ENCODE results near the gene MOB3A. TPM values are rescaled to one million over a fixed set of nuclear protein-coding genes. Genes with fewer than 3 reads are reported as not detected.
"Not testable (repeated sequence)": the region's sequence is repeated elsewhere in the genome, so short reads cannot be mapped to it uniquely, and the experiment has no call there.

MOB3A gene
- total RNA-seq, 5 donors from 2014 or later (not counting 1 experiment from before 2014, with no cell fraction given): 98.6 to 162 (median 142) TPM

DNA sequence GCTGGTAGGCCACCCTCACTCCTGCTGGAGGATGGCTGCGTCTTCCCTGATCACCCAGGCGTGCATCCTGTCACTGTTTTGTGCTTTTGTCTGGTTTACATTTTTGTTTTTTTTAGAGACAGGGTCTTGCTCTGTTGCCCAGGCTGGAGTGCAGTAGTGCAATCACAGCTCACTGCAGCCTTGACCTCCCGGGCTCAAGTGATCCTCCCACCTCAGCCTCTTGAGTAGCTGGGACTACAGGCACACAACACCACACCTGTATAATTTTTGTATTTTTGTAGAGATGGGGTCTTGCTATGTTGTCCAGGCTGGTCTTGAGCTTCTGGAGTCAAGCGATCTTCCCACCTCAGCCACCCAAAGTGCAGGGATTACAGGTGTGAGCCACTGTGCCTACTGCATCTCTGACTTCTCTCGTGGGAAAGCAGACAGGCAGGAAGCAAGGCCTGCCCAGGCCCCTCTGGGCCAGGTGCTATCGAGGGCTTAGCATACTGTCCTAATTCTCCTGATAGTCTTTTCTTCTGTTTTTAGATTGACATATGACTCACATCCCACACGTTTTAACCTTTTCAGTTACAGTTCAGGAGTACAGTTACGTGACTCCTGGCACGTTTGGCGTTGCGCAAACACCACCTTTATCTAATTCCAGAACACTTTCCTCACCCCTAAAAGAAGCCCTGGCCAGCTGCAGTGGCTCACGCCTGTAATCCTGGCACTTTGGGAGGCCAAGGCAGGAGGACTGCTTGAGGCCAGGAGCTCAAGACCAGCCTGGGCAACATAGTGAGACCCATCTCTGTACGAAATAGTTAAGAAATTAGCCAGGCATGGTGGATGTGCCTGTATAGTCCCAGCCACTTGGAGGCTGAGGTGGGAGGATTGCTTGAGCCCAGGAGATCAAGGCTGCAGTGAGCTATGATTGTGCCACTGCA is 9.2 kb downstream of the MOB3A start:
- ATAC-seq (replicated peaks in 1 of 4): peak in 2 of 4 experiments; percentile 0 to 2

DNA sequence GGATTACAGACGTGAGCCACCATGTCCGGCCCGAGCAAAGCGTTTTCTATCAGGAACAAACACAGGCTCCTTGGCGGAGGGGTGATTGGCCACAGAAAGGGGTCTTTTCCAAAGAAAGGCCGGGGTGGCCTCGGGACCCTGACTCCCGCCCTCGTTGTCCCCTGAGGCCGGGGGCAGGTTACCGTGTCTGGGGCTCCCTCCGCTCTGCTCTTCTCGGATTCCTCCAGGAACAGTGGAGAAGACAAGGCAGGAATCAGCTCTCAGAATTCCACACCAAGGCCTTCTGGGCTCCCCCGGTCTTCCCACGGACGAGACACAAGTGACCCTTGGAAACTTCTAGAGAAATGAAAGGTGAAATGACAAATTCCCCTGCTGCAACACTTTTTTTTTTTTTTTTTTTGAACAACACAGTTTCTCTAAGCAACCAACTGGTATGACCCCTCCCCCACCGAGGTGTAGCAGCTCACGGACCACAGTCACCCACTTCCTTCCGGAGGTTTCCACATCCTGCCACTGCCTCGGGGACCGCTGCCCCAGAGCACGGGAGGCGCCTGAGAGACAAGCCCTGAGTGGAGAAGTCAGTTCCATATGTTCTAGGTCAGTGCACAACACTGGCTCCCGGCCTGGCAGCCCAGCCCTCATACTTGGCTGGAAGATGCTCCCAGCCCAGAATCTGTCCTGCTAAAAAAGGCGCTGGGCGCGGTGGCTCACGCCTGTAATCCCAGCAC is 11.0 kb downstream of the MOB3A start:
- peak overlapping the region; percentile 98 to 99 (median 99) for H3K4me3 Mint-ChIP-seq
- peaks cover 76 to 80% (median 76%) of the 10 kb centered on the region in 3 donors for H3K4me1 Mint-ChIP-seq
- peaks cover 13% of the 10 kb centered on the region for H3K36me3 Mint-ChIP-seq
- Histone ChIP-seq H3K27me3 (replicated peaks in 1 of 2; ENCODE audit: control insufficient read depth in 2 of 2, extremely low read depth in 1 of 2, insufficient read depth in 2 of 2, low read length in 1 of 2) (no peaks in the 10 kb centered on the region), H3K36me3 (ENCODE audit: control insufficient read depth in 2 of 2, extremely low read depth in 1 of 2, insufficient read depth in 1 of 2, low read length in 1 of 2) (peaks cover 0 to 17% of the 10 kb centered on the region in 2 donors), H3K27ac (ENCODE audit: low read length) (peak overlapping the region; percentile 97), H3K4me1 (ENCODE audit: control insufficient read depth in 1 of 2, extremely low read depth in 1 of 2, insufficient read depth in 2 of 2, low read length in 2 of 2) (peaks cover 39 to 90% of the 10 kb centered on the region in 2 experiments), H3K4me3 (ENCODE audit: control insufficient read depth in 1 of 2, extremely low read depth in 1 of 2, low read length in 1 of 2) (peak overlapping the region; percentile 92 to 99), H3K9me3 (no peaks in the 10 kb centered on the region)
- H3K27me3 Mint-ChIP-seq: no peaks in the 10 kb centered on the region
- H3K27ac Mint-ChIP-seq: peak overlapping the region; percentile 99
- DNase-seq (peak; percentile 76 to 98 (median 94)), ATAC-seq (replicated peaks in 1 of 4) (peak; percentile 70 to 80 (median 76))
- 0% methylated on average over 23 of the region's 28 CpGs for WGBS (ENCODE audit: insufficient coverage)
- ChIA-PET POLR2A (interaction anchor here (0.6 to 0.7 kb wide), 2 partner anchors 16 to 343 kb away, joined by 5 to 11 read pairs; no protein-coding TSS in a partner anchor), CTCF (interaction anchor here in 1 of 2 donors (0.6 to 0.8 kb wide), 4 partner anchors 9 to 43 kb away, joined by 3 to 5 read pairs (median 4); no protein-coding TSS in a partner anchor)
- no peaks in the 10 kb centered on the region for H3K9me3 Mint-ChIP-seq

More for the DNA sequence above, 9.2 kb downstream of the MOB3A start:
- H3K4me1 Mint-ChIP-seq: peaks cover 72 to 77% (median 73%) of the 10 kb centered on the region in 3 donors
- H3K27me3 ChIP-seq (replicated peaks in 1 of 2; ENCODE audit: control insufficient read depth in 2 of 2, extremely low read depth in 1 of 2, insufficient read depth in 2 of 2, low read length in 1 of 2); H3K36me3 ChIP-seq (ENCODE audit: control insufficient read depth in 2 of 2, extremely low read depth in 1 of 2, insufficient read depth in 1 of 2, low read length in 1 of 2); H3K36me3 Mint-ChIP-seq; H3K9me3 Mint-ChIP-seq; CTCF ChIA-PET; H3K27me3 Mint-ChIP-seq; H3K9me3 ChIP-seq: not testable (repeated sequence)
- H3K27ac Mint-ChIP-seq: peak overlapping the region; percentile 93 to 95
- DNase-seq: peak in 1 of 35 experiments; percentile 21
- peak overlapping the region; percentile 57 to 98 (median 64) for H3K4me3 Mint-ChIP-seq
- POLR2A ChIA-PET: interaction anchor here (0.6 to 0.7 kb wide), 2 partner anchors 28 to 58 kb away, joined by 3 read pairs; no protein-coding TSS in a partner anchor
- peak overlapping the region in 1 of 2 donors; percentile 42 for H3K4me3 ChIP-seq (ENCODE audit: control insufficient read depth in 1 of 2, extremely low read depth in 1 of 2, low read length in 1 of 2)
- WGBS (ENCODE audit: insufficient coverage): 42% methylated on average over 9 of the region's 13 CpGs
- H3K4me1 ChIP-seq (ENCODE audit: control insufficient read depth in 1 of 2, extremely low read depth in 1 of 2, insufficient read depth in 2 of 2, low read length in 2 of 2): peaks cover 35 to 90% of the 10 kb centered on the region in 2 experiments
- H3K27ac ChIP-seq (ENCODE audit: low read length): peak overlapping the region; percentile 69

DNA sequence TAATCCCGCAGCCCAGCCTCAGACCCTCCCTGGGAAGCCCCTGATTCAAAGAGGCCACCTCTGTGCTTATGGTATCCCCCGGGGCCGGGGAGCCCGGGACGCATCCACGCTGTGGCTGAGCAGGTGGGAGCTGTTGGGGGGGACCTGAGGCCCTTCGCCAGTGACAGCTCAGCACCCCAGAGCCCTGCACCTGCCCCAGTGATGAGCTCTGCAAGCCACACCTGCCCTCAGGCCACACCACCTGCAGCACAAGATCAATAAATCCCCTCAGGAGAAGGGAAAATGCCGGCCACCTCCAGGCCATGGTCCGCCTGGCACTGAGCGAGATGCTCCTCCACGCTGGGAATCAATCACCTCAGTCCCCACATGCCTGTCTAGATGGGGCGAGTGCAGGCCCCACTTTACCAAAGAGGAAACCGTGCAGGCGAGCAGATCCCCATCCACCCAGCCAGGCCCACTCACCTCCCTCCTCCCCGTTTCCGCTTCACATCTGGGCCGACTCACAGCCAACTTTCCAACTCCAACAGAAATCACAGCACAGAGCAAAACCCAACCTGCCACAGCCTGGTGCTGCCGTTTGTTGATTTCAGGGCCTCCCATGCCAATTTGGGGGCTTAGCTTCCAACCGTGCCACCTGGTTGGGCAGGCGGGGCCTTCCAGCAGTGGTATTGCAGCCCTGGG is 12.8 kb downstream of the MOB3A start:
- H3K9me3 Mint-ChIP-seq: no peaks in the 10 kb centered on the region
- ATAC-seq (replicated peaks in 1 of 4) (peak; percentile 36 to 62 (median 52)), DNase-seq (peak; percentile 51 to 82 (median 68))
- peak overlapping the region; percentile 97 for H3K27ac ChIP-seq (ENCODE audit: low read length)
- no peaks in the 10 kb centered on the region for H3K27me3 Mint-ChIP-seq
- peaks cover 18% of the 10 kb centered on the region for H3K36me3 Mint-ChIP-seq
- H3K4me1 ChIP-seq (ENCODE audit: control insufficient read depth in 1 of 2, extremely low read depth in 1 of 2, insufficient read depth in 2 of 2, low read length in 2 of 2): peaks cover 31 to 89% of the 10 kb centered on the region in 2 experiments
- peak overlapping the region; percentile 92 to 99 for H3K4me3 ChIP-seq (ENCODE audit: control insufficient read depth in 1 of 2, extremely low read depth in 1 of 2, low read length in 1 of 2)
- peak overlapping the region; percentile 99 for H3K27ac Mint-ChIP-seq
- H3K4me1 Mint-ChIP-seq: peaks cover 70 to 82% (median 78%) of the 10 kb centered on the region in 3 donors
- no peaks in the 10 kb centered on the region for H3K27me3 ChIP-seq (replicated peaks in 1 of 2; ENCODE audit: control insufficient read depth in 2 of 2, extremely low read depth in 1 of 2, insufficient read depth in 2 of 2, low read length in 1 of 2)
- ChIA-PET POLR2A (interaction anchor here (0.5 to 0.7 kb wide), 4 partner anchors 13 to 393 kb away, joined by 3 to 12 read pairs (median 5); partner anchors contain the start of gene GADD45B (in 1 of the 2)), CTCF (interaction anchor here (0.5 to 1.0 kb wide), 2 partner anchors 13 to 89 kb away, joined by 3 to 4 read pairs; no protein-coding TSS in a partner anchor)
- H3K4me3 Mint-ChIP-seq: peak overlapping the region; percentile 98 to 99 (median 99)
- 0% methylated on average over 10 of the region's 20 CpGs for WGBS (ENCODE audit: insufficient coverage)
- no peaks in the 10 kb centered on the region for H3K9me3 ChIP-seq
- H3K36me3 ChIP-seq (ENCODE audit: control insufficient read depth in 2 of 2, extremely low read depth in 1 of 2, insufficient read depth in 1 of 2, low read length in 1 of 2): peaks cover 0 to 36% of the 10 kb centered on the region in 2 donors

DNA sequence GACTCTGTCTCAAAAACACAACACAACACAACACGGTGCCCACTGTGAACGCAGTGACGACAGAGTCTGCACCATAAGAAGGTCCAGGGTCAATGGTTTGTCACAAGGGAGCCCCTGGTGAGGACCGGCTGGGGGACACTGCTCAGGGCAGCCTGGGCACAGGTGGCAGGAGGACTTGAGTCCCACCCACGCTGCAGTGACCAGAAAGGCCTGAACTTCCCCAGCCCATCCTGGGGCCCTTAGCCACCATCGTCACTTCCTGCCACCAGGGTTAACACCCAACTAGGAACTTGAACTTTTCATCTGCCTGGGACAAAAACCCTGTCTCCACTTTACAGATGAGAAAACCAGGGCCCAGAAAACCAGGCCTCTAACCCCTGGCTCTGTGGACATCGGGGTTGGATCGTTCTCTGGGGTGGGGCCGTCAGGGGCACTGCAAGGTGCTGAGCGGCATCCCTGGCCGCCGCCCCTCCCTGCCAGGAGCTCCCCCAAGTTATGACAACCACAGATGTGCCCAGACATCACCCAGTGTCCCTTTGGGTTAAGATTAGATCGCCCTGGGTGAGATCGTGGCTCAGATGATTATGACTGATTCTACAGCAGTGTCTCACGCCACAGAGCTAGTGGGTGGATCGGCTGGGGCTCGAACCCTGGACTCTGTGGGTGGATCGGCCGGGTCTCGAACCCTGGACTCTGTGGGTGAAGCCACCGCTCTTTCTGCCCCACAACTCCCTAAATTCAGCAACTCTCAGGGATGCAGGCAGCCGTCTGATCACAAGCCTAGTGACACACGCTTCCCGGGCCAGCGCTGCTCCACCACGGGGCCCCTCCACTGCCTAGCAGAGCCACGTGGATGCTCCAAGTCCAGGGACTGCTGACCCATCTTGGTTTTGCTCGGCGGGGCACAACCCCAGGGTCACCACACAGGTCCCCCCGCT is 14.0 kb downstream of the MOB3A start:
- Mint-ChIP-seq H3K9me3 (no peaks in the 10 kb centered on the region), H3K4me1 (peaks cover 59 to 71% (median 69%) of the 10 kb centered on the region in 3 donors), H3K27me3 (no peaks in the 10 kb centered on the region), H3K36me3 (peaks cover 19% of the 10 kb centered on the region), H3K27ac (peak overlapping the region; percentile 99), H3K4me3 (peak overlapping the region; percentile 98 to 99 (median 99))
- ATAC-seq (replicated peaks in 1 of 4) (peak in 3 of 4 experiments; percentile 19 to 30 (median 27)), DNase-seq (peak in 33 of 35 experiments; percentile 36 to 76 (median 56))
- Histone ChIP-seq H3K4me3 (ENCODE audit: control insufficient read depth in 1 of 2, extremely low read depth in 1 of 2, low read length in 1 of 2) (peak overlapping the region; percentile 92 to 99), H3K9me3 (no peaks in the 10 kb centered on the region), H3K4me1 (ENCODE audit: control insufficient read depth in 1 of 2, extremely low read depth in 1 of 2, insufficient read depth in 2 of 2, low read length in 2 of 2) (peaks cover 23 to 89% of the 10 kb centered on the region in 2 experiments), H3K36me3 (ENCODE audit: control insufficient read depth in 2 of 2, extremely low read depth in 1 of 2, insufficient read depth in 1 of 2, low read length in 1 of 2) (peaks cover 11 to 47% of the 10 kb centered on the region in 2 donors), H3K27ac (ENCODE audit: low read length) (peak overlapping the region; percentile 97), H3K27me3 (replicated peaks in 1 of 2; ENCODE audit: control insufficient read depth in 2 of 2, extremely low read depth in 1 of 2, insufficient read depth in 2 of 2, low read length in 1 of 2) (no peaks in the 10 kb centered on the region)
- WGBS (ENCODE audit: insufficient coverage): 13% methylated on average over 26 of the region's 30 CpGs
- ChIA-PET CTCF (interaction anchor here in 1 of 2 donors (0.6 to 1.0 kb wide), 2 partner anchors 8 to 40 kb away, joined by 3 to 4 read pairs; no protein-coding TSS in a partner anchor), POLR2A (interaction anchor here in 1 of 2 donors (0.6 kb wide), 1 partner anchor 39 kb away, joined by 4 read pairs; no protein-coding TSS in a partner anchor)

DNA sequence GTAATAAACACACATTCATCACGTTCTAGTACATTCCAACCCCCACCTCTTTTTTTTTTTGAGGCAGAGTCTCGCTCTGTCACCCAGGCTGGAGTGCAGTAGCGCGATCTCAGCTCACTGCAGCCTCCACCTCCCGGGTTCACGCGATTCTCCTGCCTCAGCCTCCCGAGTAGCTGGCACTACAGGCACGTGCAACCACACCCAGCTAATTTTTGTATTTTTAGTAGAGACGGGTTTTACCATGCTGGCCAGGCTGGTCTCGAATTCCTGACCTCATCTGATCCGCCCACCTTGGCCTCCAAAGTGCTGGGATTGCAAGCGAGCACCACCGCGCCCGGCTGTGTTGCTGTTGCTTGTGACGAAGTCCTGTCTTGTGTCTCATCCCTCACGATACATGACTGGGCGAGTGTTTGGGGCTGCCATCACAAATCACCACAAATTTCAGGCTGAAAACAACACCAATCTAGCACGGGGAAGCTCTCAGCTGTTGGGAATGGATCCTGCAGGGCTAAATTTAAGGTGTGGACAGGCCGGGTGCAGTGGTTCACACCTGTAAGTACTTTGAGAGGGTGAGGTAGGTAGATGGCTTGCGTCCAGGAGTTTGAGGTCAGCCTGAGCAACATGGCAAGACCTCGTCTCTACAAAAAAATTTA is 15.7 kb downstream of the MOB3A start:
- H3K27me3 Mint-ChIP-seq: no peaks in the 10 kb centered on the region
- H3K27ac Mint-ChIP-seq: peak overlapping the region; percentile 99
- 41% methylated on average over 11 of the region's 23 CpGs for WGBS (ENCODE audit: insufficient coverage)
- POLR2A ChIA-PET: no interaction called here
- peaks cover 47 to 59% (median 58%) of the 10 kb centered on the region in 3 donors for H3K4me1 Mint-ChIP-seq
- Histone ChIP-seq H3K27ac (ENCODE audit: low read length) (peak overlapping the region; percentile 62), H3K9me3 (no peaks in the 10 kb centered on the region), H3K4me3 (ENCODE audit: control insufficient read depth in 1 of 2, extremely low read depth in 1 of 2, low read length in 1 of 2) (no peak overlapping the region), H3K4me1 (ENCODE audit: control insufficient read depth in 1 of 2, extremely low read depth in 1 of 2, insufficient read depth in 2 of 2, low read length in 2 of 2) (peaks cover 14 to 82% of the 10 kb centered on the region in 2 experiments), H3K27me3 (replicated peaks in 1 of 2; ENCODE audit: control insufficient read depth in 2 of 2, extremely low read depth in 1 of 2, insufficient read depth in 2 of 2, low read length in 1 of 2) (no peaks in the 10 kb centered on the region), H3K36me3 (ENCODE audit: control insufficient read depth in 2 of 2, extremely low read depth in 1 of 2, insufficient read depth in 1 of 2, low read length in 1 of 2) (peaks cover 19 to 63% of the 10 kb centered on the region in 2 donors)
- H3K4me3 Mint-ChIP-seq: peak overlapping the region; percentile 98 to 99 (median 99)
- H3K36me3 Mint-ChIP-seq: peaks cover 19% of the 10 kb centered on the region
- no peak for ATAC-seq (replicated peaks in 1 of 4)
- no peaks in the 10 kb centered on the region for H3K9me3 Mint-ChIP-seq
- no peak for DNase-seq
- CTCF ChIA-PET: interaction anchor here in 1 of 2 donors (0.6 kb wide), 1 partner anchor 630 kb away, joined by 3 read pairs; no protein-coding TSS in a partner anchor

Measured in T-cell (primary cell).